Neuronal stem cell (in vitro differentiated cells): Measurements from ENCODE around the gene ANKRD39.

ENCODE experiments used
- DNase-seq: peaks from one replicate; pipeline ENCODE4 v3.0.0-alpha.2; 2013; ENCODE audit warnings: low spot score
- H2AFZ ChIP-seq: one replicate; pipeline ENCODE4 v1.6.1; 2013; ENCODE audit warnings: mild to moderate bottlenecking, low read length, inconsistent platforms
- H2AK5ac ChIP-seq: 2 replicates; pipeline ENCODE4 v1.6.1; 2013; ENCODE audit warnings: low read depth, mild to moderate bottlenecking, inconsistent platforms, low read length, moderate library complexity, mixed read lengths
- H2BK120ac ChIP-seq: 2 replicates; pipeline ENCODE4 v1.6.1; 2013; ENCODE audit warnings: low read depth, mild to moderate bottlenecking, inconsistent platforms, low read length, moderate library complexity, mixed read lengths
- H2BK12ac ChIP-seq: one replicate; pipeline ENCODE4 v1.6.1; 2013; ENCODE audit warnings: low read length, inconsistent platforms
- H2BK15ac ChIP-seq: 2 replicates; pipeline ENCODE4 v1.6.1; 2013; ENCODE audit warnings: mild to moderate bottlenecking, low read length, inconsistent platforms, mixed read lengths
- H2BK5ac ChIP-seq: one replicate; pipeline ENCODE4 v1.6.1; 2013; ENCODE audit warnings: inconsistent platforms, mild to moderate bottlenecking, low read length, moderate library complexity
- H3K14ac ChIP-seq: one replicate; pipeline ENCODE4 v1.6.1; 2013; ENCODE audit warnings: low read length, inconsistent platforms
- H3K18ac ChIP-seq: 2 replicates; pipeline ENCODE4 v1.6.1; 2013; ENCODE audit warnings: low read length, inconsistent platforms
- H3K23ac ChIP-seq: 2 replicates; pipeline ENCODE4 v1.6.1; 2013; ENCODE audit warnings: low read depth, mild to moderate bottlenecking, mixed read lengths, low read length, inconsistent platforms; ENCODE audit not compliant: poor library complexity
- H3K27ac ChIP-seq: replicated peaks from 3 replicates; pipeline ENCODE4 v1.5.1; 2013; ENCODE audit warnings: low read length, inconsistent platforms
- H3K27me3 ChIP-seq, 3 experiments: 2 replicates each; pipeline ENCODE4 v1.6.1; 2013; ENCODE audit warnings: low read length in 3 of 3, mild to moderate bottlenecking in 2 of 3, inconsistent platforms in 1 of 3, low read depth in 1 of 3, mixed read lengths in 1 of 3, moderate library complexity in 1 of 3; ENCODE audit not compliant: control insufficient read depth in 3 of 3, insufficient read depth in 3 of 3
- H3K36me3 ChIP-seq, 2 donors: replicated peaks in 1 of 2; 2 replicates each; pipeline ENCODE4 v1.6.1; 2013; ENCODE audit warnings: low read length in 2 of 2; ENCODE audit not compliant: control insufficient read depth in 2 of 2, insufficient read depth in 2 of 2
- H3K4ac ChIP-seq: 2 replicates; pipeline ENCODE4 v1.6.1; 2013; ENCODE audit warnings: inconsistent platforms, mild to moderate bottlenecking, low read length, moderate library complexity
- H3K4me1 ChIP-seq, 2 donors: 1 replicate in 1 of 2; 2 replicates in 1 of 2; pipeline ENCODE4 v1.6.1; 2013; ENCODE audit warnings: low read length in 2 of 2, low read depth in 1 of 2; ENCODE audit not compliant: control insufficient read depth in 2 of 2, insufficient read depth in 1 of 2
- H3K4me2 ChIP-seq: one replicate; pipeline ENCODE4 v1.6.1; 2013; ENCODE audit warnings: mild to moderate bottlenecking, low read length, inconsistent platforms; ENCODE audit not compliant: insufficient read depth, poor library complexity, severe bottlenecking
- H3K4me3 ChIP-seq, 2 donors: 2 replicates each; pipeline ENCODE4 v1.5.1; 2013; ENCODE audit warnings: low read length in 2 of 2, mild to moderate bottlenecking in 2 of 2, inconsistent platforms in 1 of 2, moderate library complexity in 1 of 2
- H3K79me1 ChIP-seq: one replicate; pipeline ENCODE4 v1.6.1; 2013; ENCODE audit warnings: low read depth, mild to moderate bottlenecking, inconsistent platforms, low read length, moderate library complexity
- H3K9ac ChIP-seq: one replicate; pipeline ENCODE4 v1.6.1; 2013; ENCODE audit warnings: mild to moderate bottlenecking, low read depth, low read length, inconsistent platforms; ENCODE audit not compliant: poor library complexity
- H3K9me3 ChIP-seq, 2 donors: replicated peaks in 1 of 2; 2 replicates each; pipeline versions ENCODE3 to v1.6.1; 2013; ENCODE audit warnings: low read length in 2 of 2, mild to moderate bottlenecking in 2 of 2, inconsistent platforms in 1 of 2, low read depth in 1 of 2, mixed read lengths in 1 of 2, moderate library complexity in 1 of 2; ENCODE audit not compliant: control insufficient read depth in 2 of 2, insufficient read depth in 1 of 2
- H4K8ac ChIP-seq: one replicate; pipeline ENCODE4 v1.6.1; 2013; ENCODE audit warnings: low read depth, mild to moderate bottlenecking, inconsistent platforms, low read length, moderate library complexity
- H4K91ac ChIP-seq: one replicate; pipeline ENCODE4 v1.6.1; 2013; ENCODE audit warnings: low read length, low read depth, mild to moderate bottlenecking, inconsistent platforms; ENCODE audit not compliant: poor library complexity
- WGBS, 2 donors: extraction: QIAGEN DNeasy Blood & Tissue Kit; methylation state at CpG; one replicate each; pipeline ENCODE4 v1.1.7; 2013; ENCODE audit warnings: missing lambda C conversion rate in 2 of 2, mixed read lengths in 1 of 2; ENCODE audit not compliant: insufficient read length in 2 of 2, insufficient replicate concordance in 1 of 2; ENCODE audit errors: extremely low coverage in 2 of 2; 5-methylcytosine and 5-hydroxymethylcytosine counted together

ANKRD39 gene

DNA sequence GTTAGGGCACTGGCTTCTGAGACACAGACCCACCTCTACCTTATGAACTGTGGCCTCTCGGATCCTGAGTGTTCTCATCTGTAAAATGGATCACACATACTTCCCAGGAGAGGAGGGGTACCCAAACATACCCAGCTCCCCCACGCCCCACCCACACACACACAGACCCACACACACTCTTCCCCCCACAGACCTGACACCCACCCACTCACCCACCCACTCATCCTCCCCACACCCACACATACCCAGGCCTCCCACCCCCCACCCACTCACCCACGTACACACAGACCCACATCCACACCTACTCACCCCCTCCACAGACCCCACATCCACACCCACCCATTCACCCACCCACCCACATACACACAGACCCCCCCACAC is 36.3 kb upstream of the ANKRD39 start:
- Histone ChIP-seq H3K4ac (no peak overlapping the region), H2BK5ac (no peak overlapping the region), H3K36me3 (no peaks in the 10 kb centered on the region), H4K8ac (no peak overlapping the region), H2BK15ac (peak overlapping the region; percentile 87), H3K9ac (no peak overlapping the region), H4K91ac (no peak overlapping the region), H3K23ac (peak overlapping the region; percentile 94), H2AK5ac (peak overlapping the region; percentile 85), H3K14ac (peak overlapping the region; percentile 58), H2BK120ac (no peak overlapping the region), H2AFZ (no peak overlapping the region), H3K4me2 (no peak overlapping the region), H3K27me3 (peaks cover 0 to 16% (median 3%) of the 10 kb centered on the region in 3 experiments), H3K18ac (no peak overlapping the region), H3K4me1 (peaks cover 19 to 27% of the 10 kb centered on the region in 2 donors), H3K4me3 (no peak overlapping the region), H3K27ac (no peak overlapping the region), H2BK12ac (no peak overlapping the region), H3K9me3 (no peaks in the 10 kb centered on the region), H3K79me1 (no peaks in the 10 kb centered on the region)
- no peak for DNase-seq
- no CpG with 5 or more reads among the region's 3 CpGs for WGBS, 2 donors

GRCh38 chr2:96893289-96894150 is 35.7 kb upstream of the ANKRD39 start:
- Histone ChIP-seq H3K36me3 (no peaks in the 10 kb centered on the region), H2BK120ac (peak overlapping the region; percentile 10), H2BK15ac (peak overlapping the region; percentile 87), H4K91ac (no peak overlapping the region), H3K18ac (peak overlapping the region; percentile 66), H3K9me3 (no peaks in the 10 kb centered on the region), H3K27me3 (peaks cover 0 to 13% (median 3%) of the 10 kb centered on the region in 3 experiments), H3K79me1 (no peaks in the 10 kb centered on the region), H3K4ac (no peak overlapping the region), H4K8ac (no peak overlapping the region), H3K4me3 (peak overlapping the region in 1 of 2 donors; percentile 13), H3K27ac (no peak overlapping the region), H2BK5ac (no peak overlapping the region), H3K4me2 (no peak overlapping the region), H3K9ac (peak overlapping the region; percentile 63), H2AK5ac (peak overlapping the region; percentile 85), H2BK12ac (peak overlapping the region; percentile 93), H2AFZ (no peak overlapping the region), H3K23ac (peak overlapping the region; percentile 94), H3K4me1 (peaks cover 19 to 27% of the 10 kb centered on the region in 2 donors), H3K14ac (peak overlapping the region; percentile 58)
- DNase-seq, result no peak
- WGBS, 2 donors, result no CpG with 5 or more reads among the region's 16 CpGs

DNA sequence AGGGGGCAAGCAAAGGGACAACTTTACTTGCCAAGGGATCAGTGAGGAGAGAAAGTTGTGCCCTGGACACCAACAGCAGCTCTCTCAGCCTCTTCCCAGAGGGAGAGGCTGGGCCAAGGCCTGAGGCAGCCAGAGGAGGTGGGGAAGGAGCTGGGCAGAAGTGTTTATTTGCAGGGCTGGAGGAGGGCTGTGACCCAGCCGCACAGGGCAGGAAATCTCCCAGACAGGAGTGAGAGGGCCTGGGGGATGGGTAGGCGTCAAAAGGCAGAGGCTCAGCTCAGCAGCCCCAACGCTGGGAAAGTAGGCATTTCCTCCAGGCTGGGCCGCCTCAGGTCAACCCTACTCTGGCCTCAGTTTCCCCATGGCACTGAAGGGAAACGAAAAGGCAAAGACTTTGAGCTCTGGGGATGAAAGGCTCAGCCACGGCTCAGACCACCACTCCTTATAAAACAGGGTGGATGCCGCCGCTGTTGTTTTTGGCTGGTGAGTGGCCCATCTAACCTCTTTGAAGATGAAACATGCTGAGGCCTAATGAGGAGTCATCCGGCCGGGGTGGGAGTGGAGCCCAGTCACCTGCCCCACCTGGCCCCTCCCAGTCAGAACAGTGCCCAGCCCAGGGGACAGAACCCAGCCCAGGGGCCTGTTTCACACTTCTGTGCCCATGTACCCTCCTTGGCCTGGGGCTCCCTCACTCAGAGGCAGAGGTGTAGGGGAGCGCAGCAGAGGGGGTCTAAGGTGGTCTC is 33.9 kb upstream of the ANKRD39 start:
- H3K79me1 ChIP-seq, result no peaks in the 10 kb centered on the region
- no peak overlapping the region for H3K4ac ChIP-seq
- no peak overlapping the region for H2BK120ac ChIP-seq
- H2BK15ac ChIP-seq, result peak overlapping the region; percentile 79
- no peak overlapping the region for H2BK5ac ChIP-seq
- H2BK12ac ChIP-seq, result peak overlapping the region; percentile 76
- H3K4me3 ChIP-seq, result no peak overlapping the region
- H3K23ac ChIP-seq, result peak overlapping the region; percentile 81
- no peak overlapping the region for H4K8ac ChIP-seq
- no peak overlapping the region for H4K91ac ChIP-seq
- no CpG with 5 or more reads among the region's 11 CpGs for WGBS, 2 donors
- H3K9me3 ChIP-seq, result no peaks in the 10 kb centered on the region
- H3K36me3 ChIP-seq, result no peaks in the 10 kb centered on the region
- H3K27ac ChIP-seq, result no peak overlapping the region
- peak overlapping the region; percentile 92 for H2AK5ac ChIP-seq
- no peak for DNase-seq
- H2AFZ ChIP-seq, result peak overlapping the region; percentile 10
- H3K4me2 ChIP-seq, result no peak overlapping the region
- peak overlapping the region; percentile 57 for H3K14ac ChIP-seq
- H3K27me3 ChIP-seq, result peaks cover 0 to 8% (median 3%) of the 10 kb centered on the region in 3 experiments
- H3K9ac ChIP-seq, result peak overlapping the region; percentile 39
- H3K18ac ChIP-seq, result peak overlapping the region; percentile 55
- H3K4me1 ChIP-seq, result peaks cover 19 to 29% of the 10 kb centered on the region in 2 donors
